GM23248 (cell line): ENCODE results near the gene CTDP1. TPM values are rescaled to one million over a fixed set of nuclear protein-coding genes. Genes with fewer than 3 reads are reported as not detected.
A peak's percentile ranks its signal among the peaks of the same experiment; 100 is the strongest.

Experiments
- DNase-seq: peaks from one replicate; pipeline ENCODE4 v3.0.0-alpha.2; 2015
- H2AFZ ChIP-seq: fragments of 200-600 bp; sonication (generic); 2 replicates; pipeline ENCODE4 v1.6.1; 2016; ENCODE audit warnings: antibody characterized with exemption
- H3F3A ChIP-seq: fragments of 200-600 bp; sonication (generic); 2 replicates; pipeline ENCODE4 v1.6.1; 2016; ENCODE audit warnings: mild to moderate bottlenecking, antibody characterized with exemption, mixed run types; ENCODE audit not compliant: insufficient read depth
- H3K27ac ChIP-seq: fragments of 200-600 bp; sonication (generic); 2 replicates; pipeline ENCODE4 v1.5.1; 2016; ENCODE audit warnings: mild to moderate bottlenecking
- H3K27me3 ChIP-seq: fragments of 200-600 bp; sonication (generic); replicated peaks from 2 replicates; pipeline ENCODE4 v1.6.1; 2016; ENCODE audit warnings: mild to moderate bottlenecking; ENCODE audit not compliant: insufficient read depth
- H3K36me3 ChIP-seq: fragments of 200-600 bp; sonication (generic); 2 replicates; pipeline ENCODE4 v1.6.1; 2016; ENCODE audit warnings: low read depth, mild to moderate bottlenecking
- H3K4me1 ChIP-seq: fragments of 200-600 bp; sonication (generic); 2 replicates; pipeline ENCODE4 v1.6.1; 2016; ENCODE audit warnings: mild to moderate bottlenecking; ENCODE audit not compliant: insufficient read depth
- H3K4me2 ChIP-seq: fragments of 200-600 bp; sonication (generic); one replicate; pipeline ENCODE4 v1.6.1; 2016; ENCODE audit warnings: mild to moderate bottlenecking; ENCODE audit not compliant: unreplicated experiment
- H3K4me3 ChIP-seq: fragments of 200-600 bp; sonication (generic); 2 replicates; pipeline ENCODE4 v1.5.1; 2016; ENCODE audit warnings: mild to moderate bottlenecking
- H3K79me2 ChIP-seq: fragments of 200-600 bp; sonication (generic); 2 replicates; pipeline ENCODE4 v1.6.1; 2016; ENCODE audit warnings: mild to moderate bottlenecking; ENCODE audit not compliant: insufficient read depth
- H3K9ac ChIP-seq: fragments of 200-600 bp; sonication (generic); 2 replicates; pipeline ENCODE4 v1.6.1; 2016; ENCODE audit warnings: mild to moderate bottlenecking
- H3K9me2 ChIP-seq: fragments of 200-600 bp; sonication (generic); 2 replicates; pipeline ENCODE4 v1.6.1; 2016; ENCODE audit warnings: mixed run types, mild to moderate bottlenecking, moderate library complexity; ENCODE audit not compliant: insufficient read depth
- H3K9me3 ChIP-seq: fragments of 200-600 bp; sonication (generic); one replicate; pipeline ENCODE4 v1.6.1; 2017; ENCODE audit warnings: low read depth
- H4K20me1 ChIP-seq: fragments of 200-600 bp; sonication (generic); 2 replicates; pipeline ENCODE4 v1.6.0; 2016; ENCODE audit not compliant: insufficient read depth
- EZH2 ChIP-seq: fragments of 200-600 bp; sonication (generic); IDR thresholded peaks from 2 replicates; pipeline ENCODE4 v1.6.1; 2018; ENCODE audit warnings: antibody characterized with exemption, mild to moderate bottlenecking; ENCODE audit not compliant: insufficient read depth, poor library complexity, severe bottlenecking
- EZH2phosphoT487 ChIP-seq: fragments of 200-600 bp; sonication (generic); IDR thresholded peaks from 2 replicates; pipeline ENCODE4 v1.6.1; 2018; ENCODE audit warnings: antibody characterized with exemption, moderate library complexity, mild to moderate bottlenecking, low read depth; ENCODE audit not compliant: insufficient read depth
- WGBS, 2 experiments: methylation state at CpG; one replicate each; pipeline ENCODE4 v1.1.6; 2015 to 2017; ENCODE audit warnings: low lambda C conversion rate in 2 of 2, low coverage in 1 of 2; ENCODE audit errors: missing lambda C conversion rate in 2 of 2; 5-methylcytosine and 5-hydroxymethylcytosine counted together
- in situ Hi-C: fragments of 300-500 bp; cut with MboI; formaldehyde crosslinking; loops from 2 replicates; pipeline ENCODE4 v1.15.0; 2020
- polyA plus RNA-seq: library from polyadenylated mRNA; unstranded; fragments of >200 nt; fragmentation: Nextera tagmentation; extraction: Ambion mirVana; gene quantifications from 2 replicates; pipeline ENCODE4 v1.2.1, GENCODE V29; 2016
- total RNA-seq: library from RNA; depleted of rRNA; stranded (reverse); fragments of >200 nt; shearing (Covaris generic); gene quantifications from 2 replicates; pipeline ENCODE4 v1.2.3, GENCODE V29; 2014

The CTDP1 gene
- total and polyA plus RNA-seq, 2 experiments from 2014 or later = 6.7 to 26.0 TPM

DNA sequence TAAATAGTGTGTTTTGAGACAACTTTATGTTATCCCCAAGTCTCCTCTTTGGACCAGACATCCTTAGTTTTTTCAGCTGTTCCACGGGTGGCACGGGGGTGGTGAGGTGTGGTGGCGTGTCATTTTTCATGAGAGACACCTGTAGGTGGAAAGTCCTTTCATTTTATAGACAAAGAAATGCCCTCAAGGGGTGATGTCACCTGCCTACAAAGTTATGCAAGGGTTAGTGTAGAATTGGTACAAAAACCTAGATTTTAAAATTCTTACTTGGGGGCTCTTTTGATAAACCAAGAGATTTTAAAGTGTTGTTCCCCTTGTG lies 15.3 kb downstream of the CTDP1 start:
- 89% methylated on average over 3 of the region's 3 CpGs for WGBS, 2 experiments
- DNase-seq = no peak
- H3K9ac ChIP-seq = no peak overlapping the region
- no peak overlapping the region for H2AFZ ChIP-seq
- TF ChIP-seq EZH2 (no peak), EZH2phosphoT487 (no peak)
- H3K27me3 ChIP-seq = no peaks in the 10 kb centered on the region
- H3K36me3 ChIP-seq = no peaks in the 10 kb centered on the region; the same call in 1 of the 2 replicates
- no peaks in the 10 kb centered on the region for H4K20me1 ChIP-seq
- H3K9me3 ChIP-seq = no peaks in the 10 kb centered on the region
- H3K4me1 ChIP-seq = no peaks in the 10 kb centered on the region
- H3K4me2 ChIP-seq = no peak overlapping the region
- in situ Hi-C loops = no loop called here
- H3F3A ChIP-seq = no peaks in the 10 kb centered on the region
- H3K9me2 ChIP-seq = no peaks in the 10 kb centered on the region
- no peak overlapping the region for H3K4me3 ChIP-seq
- no peak overlapping the region for H3K27ac ChIP-seq
- peaks cover 37% of the 10 kb centered on the region for H3K79me2 ChIP-seq

DNA sequence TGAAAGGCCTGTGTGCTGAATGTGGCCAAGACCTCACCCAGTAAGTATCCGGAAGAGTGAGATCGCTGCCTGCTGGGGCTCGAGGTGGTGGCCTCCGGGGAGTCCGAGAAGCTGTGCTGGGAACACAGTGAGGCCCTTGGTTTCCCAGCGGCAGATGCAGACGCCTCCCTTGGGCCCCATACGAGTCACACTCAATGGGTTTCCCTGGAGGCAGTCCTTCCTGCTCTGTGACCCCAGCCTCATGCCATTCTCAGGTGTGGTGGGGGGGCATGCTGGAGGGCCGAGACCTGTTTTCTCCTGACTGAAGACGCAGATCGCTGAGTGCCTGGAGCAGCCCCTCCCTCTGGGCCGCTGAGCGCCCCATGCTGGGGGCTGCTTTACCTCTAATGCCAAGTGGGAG lies 15.7 kb downstream of the CTDP1 start:
- Histone ChIP-seq H2AFZ (no peak overlapping the region), H3K27ac (no peak overlapping the region), H3K9me2 (no peaks in the 10 kb centered on the region), H3K79me2 (peaks cover 32% of the 10 kb centered on the region), H3K27me3 (no peaks in the 10 kb centered on the region), H3K4me1 (no peaks in the 10 kb centered on the region), H3K9ac (no peak overlapping the region), H3F3A (no peaks in the 10 kb centered on the region), H3K36me3 (no peaks in the 10 kb centered on the region; the same call in 1 of the 2 replicates), H3K4me2 (no peak overlapping the region), H3K9me3 (no peaks in the 10 kb centered on the region), H3K4me3 (no peak overlapping the region), H4K20me1 (no peaks in the 10 kb centered on the region)
- in situ Hi-C loops = no loop called here
- peak; percentile 17 for DNase-seq
- WGBS, 2 experiments = 91 to 97% methylated on average over 13 of the region's 13 CpGs
- TF ChIP-seq EZH2phosphoT487 = no peak
- no peak for TF ChIP-seq EZH2

DNA sequence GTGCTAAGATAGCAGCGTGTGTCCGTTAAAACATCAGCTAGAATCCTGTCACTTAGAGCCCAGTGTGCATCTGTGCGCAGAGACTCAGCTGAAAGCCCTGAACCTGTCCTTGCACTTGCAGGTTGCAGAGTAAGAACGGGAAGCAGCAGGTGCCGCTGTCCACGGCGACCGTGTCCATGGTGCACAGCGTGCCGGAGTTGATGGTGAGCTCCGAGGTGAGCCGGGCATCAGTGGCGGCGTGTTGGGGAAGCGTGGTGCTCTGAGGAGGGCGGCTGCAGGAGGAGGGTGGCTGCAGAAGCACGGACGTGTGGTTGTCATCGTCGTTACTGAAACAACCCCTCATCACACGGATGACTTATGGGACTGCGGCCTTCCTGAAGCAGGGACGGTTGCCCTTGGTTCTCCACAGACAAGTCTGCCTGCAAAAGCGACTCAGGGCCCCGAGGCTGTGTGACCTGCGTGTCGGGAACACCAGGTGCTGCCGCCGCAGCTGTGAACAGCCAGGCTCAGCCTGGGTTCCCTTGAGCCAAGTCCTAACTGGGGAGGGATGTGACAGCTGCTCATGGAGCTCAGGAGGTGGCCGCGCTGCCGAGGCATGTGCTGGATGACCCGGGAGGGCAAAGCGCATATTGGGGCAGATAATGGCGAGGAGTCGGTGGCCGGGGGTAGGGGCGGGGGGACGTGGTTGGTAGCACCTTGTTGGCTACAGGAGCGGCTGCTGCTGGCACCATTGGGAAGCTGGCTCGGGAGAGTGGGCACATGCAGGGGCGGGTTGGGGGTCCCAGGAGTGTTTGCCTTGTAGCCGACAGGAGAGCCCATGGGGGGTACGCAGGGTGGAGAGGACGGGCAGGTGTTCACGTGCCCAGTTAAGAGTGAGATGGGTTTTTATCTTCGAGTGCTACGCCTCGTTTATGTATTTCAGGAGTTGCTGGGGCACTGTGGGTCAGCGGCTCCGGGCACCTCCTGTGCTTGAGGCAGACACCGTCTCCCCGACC lies 16.6 kb downstream of the CTDP1 start:
- no peaks in the 10 kb centered on the region for H3K9me3 ChIP-seq
- no peak overlapping the region for H3K4me3 ChIP-seq
- TF ChIP-seq EZH2phosphoT487 (no peak), EZH2 (no peak)
- DNase-seq = no peak
- H3K27ac ChIP-seq = no peak overlapping the region
- no peaks in the 10 kb centered on the region for H3K27me3 ChIP-seq
- H3F3A ChIP-seq = no peaks in the 10 kb centered on the region
- 95 to 96% methylated on average over 45 to 53 of the region's 53 CpGs for WGBS, 2 experiments
- no peak overlapping the region for H3K9ac ChIP-seq
- no peaks in the 10 kb centered on the region for H3K9me2 ChIP-seq
- no peaks in the 10 kb centered on the region; the same call in 1 of the 2 replicates for H3K36me3 ChIP-seq
- H2AFZ ChIP-seq = no peak overlapping the region
- peaks cover 28% of the 10 kb centered on the region for H3K79me2 ChIP-seq
- no peaks in the 10 kb centered on the region for H3K4me1 ChIP-seq
- in situ Hi-C loops = no loop called here
- no peak overlapping the region for H3K4me2 ChIP-seq
- H4K20me1 ChIP-seq = no peaks in the 10 kb centered on the region

DNA sequence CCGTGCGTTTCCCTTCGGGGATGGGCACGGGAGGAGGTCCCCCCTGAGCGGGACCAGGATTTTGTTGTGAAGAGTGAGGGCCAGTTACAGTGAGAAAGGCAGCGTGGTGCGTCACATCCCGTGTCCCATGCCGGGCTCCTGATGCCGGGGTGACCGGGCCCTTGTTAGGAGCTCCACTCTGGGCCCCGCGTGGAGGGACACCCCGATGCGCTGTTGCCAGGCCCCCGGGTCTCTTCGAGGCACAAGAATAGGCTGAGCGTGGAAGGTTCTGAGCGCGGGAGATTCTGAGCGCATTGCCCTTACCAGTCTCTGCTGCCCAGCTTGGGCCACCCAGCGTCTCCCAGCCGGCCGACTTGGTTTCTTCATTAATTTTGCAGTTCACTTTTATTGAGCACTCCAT lies 17.6 kb downstream of the CTDP1 start:
- H3K9me3 ChIP-seq = no peaks in the 10 kb centered on the region
- no peak overlapping the region for H2AFZ ChIP-seq
- no peaks in the 10 kb centered on the region for H3F3A ChIP-seq
- TF ChIP-seq EZH2phosphoT487 (no peak), EZH2 (no peak)
- H3K9me2 ChIP-seq = no peaks in the 10 kb centered on the region
- in situ Hi-C loops = no loop called here
- no peak overlapping the region for H3K9ac ChIP-seq
- DNase-seq = no peak
- H4K20me1 ChIP-seq = no peaks in the 10 kb centered on the region
- 91 to 95% methylated on average over 24 of the region's 24 CpGs for WGBS, 2 experiments
- H3K4me1 ChIP-seq = no peaks in the 10 kb centered on the region
- no peak overlapping the region for H3K4me3 ChIP-seq
- H3K79me2 ChIP-seq = peaks cover 32% of the 10 kb centered on the region
- no peak overlapping the region for H3K27ac ChIP-seq
- H3K4me2 ChIP-seq = no peak overlapping the region
- H3K36me3 ChIP-seq = no peaks in the 10 kb centered on the region; the same call in 1 of the 2 replicates
- no peaks in the 10 kb centered on the region for H3K27me3 ChIP-seq
